22Rv1 (cell line): ENCODE results near the gene B4GALNT2.
A peak's percentile ranks its signal among the peaks of the same experiment; 100 is the strongest.

Experiments used
- ZFX ChIP-seq: fragments of 450-650 bp; IDR thresholded peaks from 2 replicates; pipeline ENCODE4 v1.6.1; 2017; ENCODE audit warnings: antibody characterized with exemption, borderline replicate concordance
- TF ChIP-seq, protein P1 (sequence below): fragments of 450-650 bp; IDR thresholded peaks from 2 replicates; pipeline ENCODE4 v1.5.1; 2017; ENCODE audit warnings: mild to moderate bottlenecking

DNA sequence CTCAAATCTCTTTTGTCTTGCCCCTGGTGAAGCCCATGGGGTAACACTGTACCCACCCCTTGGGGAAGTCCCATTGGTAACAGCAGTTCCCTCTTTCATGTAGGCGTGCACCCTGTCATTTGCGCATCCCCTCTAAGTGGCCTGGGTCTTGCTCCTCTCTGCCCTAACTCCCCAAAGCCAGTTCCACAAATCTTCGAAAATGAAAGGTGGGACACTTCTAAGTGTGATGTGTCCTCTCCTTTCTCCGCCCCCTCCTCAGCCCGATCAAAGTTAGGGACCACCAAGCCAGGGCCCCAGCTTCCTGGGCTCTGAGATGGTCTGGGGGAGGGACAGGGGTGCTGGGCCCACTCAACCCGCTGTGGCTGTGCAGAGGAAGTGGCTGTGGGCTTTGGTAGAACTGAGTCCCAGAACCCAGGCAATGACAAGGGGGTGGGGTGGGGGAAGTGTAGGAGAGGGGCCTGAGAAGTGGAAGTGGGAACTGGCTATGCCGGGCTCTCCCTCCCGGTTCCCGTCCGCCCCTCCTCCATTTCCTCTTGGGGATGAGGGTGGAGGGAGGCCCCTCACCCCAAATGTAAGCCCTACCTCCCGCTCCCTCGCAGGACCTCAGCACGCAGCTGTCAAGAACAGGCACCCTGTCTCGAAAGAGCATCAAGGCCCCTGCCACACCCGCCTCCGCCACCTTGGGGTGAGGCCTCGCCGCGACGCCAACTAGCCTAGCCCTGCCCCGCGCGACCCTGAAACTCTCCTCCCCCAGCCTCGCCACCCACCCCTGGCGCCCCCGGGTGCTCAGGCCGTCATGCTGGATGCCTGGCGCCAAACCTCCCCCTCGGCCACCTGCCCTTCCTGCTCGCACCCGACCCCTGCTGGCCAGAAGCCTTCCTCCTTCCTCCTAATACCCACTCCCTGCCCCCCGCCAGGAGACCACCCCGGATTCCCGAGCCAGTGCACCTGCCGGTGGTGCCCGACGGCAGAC lies 86.7 kb downstream of the B4GALNT2 start:
- TF ChIP-seq, protein P1, sequence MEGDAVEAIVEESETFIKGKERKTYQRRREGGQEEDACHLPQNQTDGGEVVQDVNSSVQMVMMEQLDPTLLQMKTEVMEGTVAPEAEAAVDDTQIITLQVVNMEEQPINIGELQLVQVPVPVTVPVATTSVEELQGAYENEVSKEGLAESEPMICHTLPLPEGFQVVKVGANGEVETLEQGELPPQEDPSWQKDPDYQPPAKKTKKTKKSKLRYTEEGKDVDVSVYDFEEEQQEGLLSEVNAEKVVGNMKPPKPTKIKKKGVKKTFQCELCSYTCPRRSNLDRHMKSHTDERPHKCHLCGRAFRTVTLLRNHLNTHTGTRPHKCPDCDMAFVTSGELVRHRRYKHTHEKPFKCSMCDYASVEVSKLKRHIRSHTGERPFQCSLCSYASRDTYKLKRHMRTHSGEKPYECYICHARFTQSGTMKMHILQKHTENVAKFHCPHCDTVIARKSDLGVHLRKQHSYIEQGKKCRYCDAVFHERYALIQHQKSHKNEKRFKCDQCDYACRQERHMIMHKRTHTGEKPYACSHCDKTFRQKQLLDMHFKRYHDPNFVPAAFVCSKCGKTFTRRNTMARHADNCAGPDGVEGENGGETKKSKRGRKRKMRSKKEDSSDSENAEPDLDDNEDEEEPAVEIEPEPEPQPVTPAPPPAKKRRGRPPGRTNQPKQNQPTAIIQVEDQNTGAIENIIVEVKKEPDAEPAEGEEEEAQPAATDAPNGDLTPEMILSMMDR: peak; percentile 59
- TF ChIP-seq ZFX: no peak
